Transverse colon (tissue), 4 donors: ENCODE results near the gene TNFRSF1B. TPM values are rescaled to one million over a fixed set of nuclear protein-coding genes. Genes with fewer than 3 reads are reported as not detected.

Experiments used
- DNase-seq: peaks from one replicate; pipeline ENCODE4 v3.0.0-alpha.2; 2019
- H3K27ac ChIP-seq, 4 donors: fragments of 200-600 bp; sonication (generic); 2 replicates each; pipeline ENCODE4 v1.5.1; 2016 to 2018; ENCODE audit warnings: inconsistent platforms in 4 of 4
- H3K27me3 ChIP-seq: fragments of 200-600 bp; sonication (generic); 2 replicates; pipeline ENCODE4 v1.5.1; 2017; ENCODE audit warnings: inconsistent platforms
- H3K36me3 ChIP-seq, 4 donors: fragments of 200-600 bp; sonication (generic); 2 replicates each; pipeline ENCODE4 v1.5.1; 2017 to 2019; ENCODE audit warnings: inconsistent platforms in 4 of 4
- H3K4me1 ChIP-seq, 4 donors: fragments of 200-600 bp; sonication (generic); 2 replicates each; pipeline ENCODE4 v1.5.1; 2017 to 2020; ENCODE audit warnings: inconsistent platforms in 4 of 4
- H3K4me3 ChIP-seq, 4 donors: fragments of 200-600 bp; sonication (generic); 1 replicate in 1 of 4; 2 replicates in 3 of 4; pipeline versions ENCODE4 v1.5.1 to v1.6.1; 2017 to 2019; ENCODE audit warnings: inconsistent platforms in 4 of 4
- H3K9me3 ChIP-seq, 2 donors: fragments of 200-600 bp; sonication (generic); 2 replicates each; pipeline ENCODE4 v1.5.1; 2017 to 2019; ENCODE audit warnings: inconsistent platforms in 2 of 2
- EP300 ChIP-seq: sonication (generic); formaldehyde crosslinking; IDR thresholded peaks from one replicate; pipeline ENCODE4 v1.6.1; 2017; ENCODE audit warnings: antibody characterized with exemption, low read depth
- POLR2A ChIP-seq: fragments of 450-650 bp; IDR thresholded peaks from one replicate; pipeline ENCODE4 v1.6.1; 2016; ENCODE audit warnings: antibody characterized with exemption, mild to moderate bottlenecking, moderate library complexity
- POLR2AphosphoS5 ChIP-seq, 3 donors: sonication (generic); formaldehyde crosslinking; IDR thresholded peaks; one replicate each; pipeline ENCODE4 v1.6.1; 2016; ENCODE audit warnings: antibody characterized with exemption in 3 of 3
- WGBS, 2 donors: methylation state at CpG; one replicate each; pipeline ENCODE4 v1.1.5; 2018; ENCODE audit warnings: low coverage in 1 of 2; 5-methylcytosine and 5-hydroxymethylcytosine counted together
- in situ Hi-C, 4 donors: fragments of 200-750 bp; cut with MboI; loops; one replicate each; pipeline versions ENCODE4 v1.15.0 to v1.15.1; 2017; ENCODE audit warnings: low sequenced_read_pairs in 3 of 4, low pct_ligation_motif_present in 1 of 4, low pct_unique_long_range_greater_than_20kb in 1 of 4
- intact Hi-C: fragments of 100-400 bp; cut with DNase I; formaldehyde crosslinking; loops from one replicate; pipeline ENCODE4 v1.15.1; 2023; ENCODE audit warnings: low total_unique reads
- total RNA-seq, 4 donors: library from RNA; depleted of rRNA; stranded (reverse); fragments of >200 nt; gene quantifications; one replicate each; pipeline ENCODE4 v1.1.0, GENCODE V29; 2016
- TF ChIP-seq, protein P1 (sequence below), 5 experiments: fragments of 200-600 bp in 3 of 5; fragments of 450-650 bp in 2 of 5; sonication (generic) in 3 of 5; IDR thresholded peaks; 1 replicate in 2 of 5; 2 replicates in 3 of 5; pipeline ENCODE4 v1.5.1; 2016 to 2017; ENCODE audit warnings: antibody characterized with exemption in 5 of 5, inconsistent platforms in 3 of 5, mild to moderate bottlenecking in 2 of 5, moderate library complexity in 1 of 5

Gene TNFRSF1B
- total RNA-seq, 4 donors from 2014 or later: 11.1 to 17.3 (median 15.3) TPM

GRCh38 chr1:12181568-12181967, 14.8 kb downstream of the TNFRSF1B start:
- TF ChIP-seq EP300: no peak
- TF ChIP-seq, protein P1, sequence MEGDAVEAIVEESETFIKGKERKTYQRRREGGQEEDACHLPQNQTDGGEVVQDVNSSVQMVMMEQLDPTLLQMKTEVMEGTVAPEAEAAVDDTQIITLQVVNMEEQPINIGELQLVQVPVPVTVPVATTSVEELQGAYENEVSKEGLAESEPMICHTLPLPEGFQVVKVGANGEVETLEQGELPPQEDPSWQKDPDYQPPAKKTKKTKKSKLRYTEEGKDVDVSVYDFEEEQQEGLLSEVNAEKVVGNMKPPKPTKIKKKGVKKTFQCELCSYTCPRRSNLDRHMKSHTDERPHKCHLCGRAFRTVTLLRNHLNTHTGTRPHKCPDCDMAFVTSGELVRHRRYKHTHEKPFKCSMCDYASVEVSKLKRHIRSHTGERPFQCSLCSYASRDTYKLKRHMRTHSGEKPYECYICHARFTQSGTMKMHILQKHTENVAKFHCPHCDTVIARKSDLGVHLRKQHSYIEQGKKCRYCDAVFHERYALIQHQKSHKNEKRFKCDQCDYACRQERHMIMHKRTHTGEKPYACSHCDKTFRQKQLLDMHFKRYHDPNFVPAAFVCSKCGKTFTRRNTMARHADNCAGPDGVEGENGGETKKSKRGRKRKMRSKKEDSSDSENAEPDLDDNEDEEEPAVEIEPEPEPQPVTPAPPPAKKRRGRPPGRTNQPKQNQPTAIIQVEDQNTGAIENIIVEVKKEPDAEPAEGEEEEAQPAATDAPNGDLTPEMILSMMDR (IDR thresholded peaks at IDR 0.05): no peak
- TF ChIP-seq POLR2AphosphoS5 (IDR thresholded peaks at IDR 0.05): no peak
- no peak for TF ChIP-seq POLR2A
- DNase-seq: no peak
- H3K4me1 ChIP-seq: peaks cover 22 to 77% (median 51%) of the 10 kb centered on the region in 4 donors
- intact Hi-C loops (no loop called here), in situ Hi-C loops (no loop called here)
- no peak overlapping the region for H3K4me3 ChIP-seq
- 91% methylated on average over 7 of the region's 7 CpGs; no CpG with 5 or more reads in 1 of the 2 donors for WGBS, 2 donors
- no peaks in the 10 kb centered on the region for H3K27me3 ChIP-seq
- peak overlapping the region; percentile 80 to 87 (median 82) for H3K27ac ChIP-seq
- H3K36me3 ChIP-seq: no peaks in the 10 kb centered on the region
- no peaks in the 10 kb centered on the region for H3K9me3 ChIP-seq

DNA sequence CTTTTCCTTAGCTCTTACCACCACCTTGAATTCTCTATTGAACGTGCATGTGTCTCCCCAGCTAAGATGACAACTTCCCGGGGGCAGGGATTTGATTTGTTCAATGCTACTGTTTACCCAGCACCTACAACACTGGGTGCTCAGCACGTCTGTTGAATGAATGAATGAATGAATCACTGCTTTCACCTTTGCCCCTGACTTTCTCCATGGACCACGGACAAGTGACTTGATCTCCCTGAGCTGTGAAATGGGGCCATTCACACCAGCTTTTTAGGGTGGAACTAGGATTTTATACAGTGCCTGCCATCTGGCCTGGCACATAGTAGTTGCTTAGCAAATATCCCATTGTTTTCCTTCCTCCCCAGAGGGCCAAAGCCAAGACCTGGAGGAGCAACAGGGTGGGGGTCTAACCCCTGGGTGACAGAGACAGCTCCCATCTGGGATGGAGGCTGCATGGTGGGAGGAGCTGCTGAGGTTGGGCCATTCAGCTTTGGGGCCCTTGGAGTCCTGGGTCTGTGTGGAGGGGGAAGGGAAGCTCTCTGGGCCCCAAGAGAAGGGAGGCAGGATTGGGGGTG, 15.7 kb downstream of the TNFRSF1B start:
- H3K4me3 ChIP-seq: no peak overlapping the region
- peak overlapping the region; percentile 80 to 87 (median 82) for H3K27ac ChIP-seq
- 55 to 59% methylated on average over 2 to 4 of the region's 4 CpGs for WGBS, 2 donors
- H3K9me3 ChIP-seq: no peaks in the 10 kb centered on the region
- no peaks in the 10 kb centered on the region for H3K27me3 ChIP-seq
- no peaks in the 10 kb centered on the region for H3K36me3 ChIP-seq
- H3K4me1 ChIP-seq: peaks cover 22 to 73% (median 56%) of the 10 kb centered on the region in 4 donors
- intact Hi-C loops (no loop called here), in situ Hi-C loops (no loop called here)
- no peak for TF ChIP-seq EP300
- no peak for TF ChIP-seq POLR2A
- TF ChIP-seq POLR2AphosphoS5 (IDR thresholded peaks at IDR 0.05): no peak
- TF ChIP-seq, protein P1 (IDR thresholded peaks at IDR 0.05): no peak
- no peak for DNase-seq

DNA sequence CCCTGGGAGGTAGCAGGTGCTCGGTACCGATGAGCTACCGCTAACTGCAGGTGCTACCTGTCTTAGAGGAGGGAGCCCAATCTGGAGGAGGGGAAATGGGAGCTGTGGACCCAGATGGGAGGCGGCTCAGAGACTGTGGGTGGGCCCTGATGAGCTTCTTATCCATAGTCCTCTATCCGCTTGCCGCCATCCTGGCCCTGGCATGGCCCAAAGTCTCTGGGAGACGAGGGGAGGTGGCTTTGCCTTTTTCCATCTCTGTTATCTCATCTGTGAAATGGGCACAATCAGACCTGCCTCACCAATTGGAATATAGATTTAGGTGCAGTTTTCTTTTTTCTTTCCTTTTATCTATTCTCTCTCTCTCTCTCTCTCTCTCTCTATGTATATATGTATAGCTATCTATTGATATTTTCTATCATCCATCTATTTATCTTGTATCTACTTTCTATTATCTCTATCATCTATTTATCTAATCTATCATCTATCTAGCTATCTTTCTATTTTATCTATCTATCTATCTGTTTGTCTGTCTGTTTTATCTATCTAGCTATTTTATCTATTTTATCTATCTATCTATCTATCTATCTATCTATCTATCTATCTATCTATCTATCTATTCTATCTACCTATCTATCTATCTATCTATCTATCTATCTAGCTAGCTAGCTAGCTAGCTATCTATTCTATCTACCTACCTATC, 16.5 kb downstream of the TNFRSF1B start:
- no peak overlapping the region for H3K4me3 ChIP-seq
- intact Hi-C loops (no loop called here), in situ Hi-C loops (no loop called here)
- no peaks in the 10 kb centered on the region for H3K27me3 ChIP-seq
- 82 to 100% methylated on average over 2 to 7 of the region's 7 CpGs for WGBS, 2 donors
- H3K9me3 ChIP-seq: no peaks in the 10 kb centered on the region
- no peak for TF ChIP-seq EP300
- no peak for TF ChIP-seq POLR2AphosphoS5 (IDR thresholded peaks at IDR 0.05)
- TF ChIP-seq POLR2A: no peak
- TF ChIP-seq, protein P1 (IDR thresholded peaks at IDR 0.05): no peak
- H3K4me1 ChIP-seq: peaks cover 19 to 67% (median 52%) of the 10 kb centered on the region in 4 donors
- peak overlapping the region; percentile 80 to 87 (median 82) for H3K27ac ChIP-seq
- no peak for DNase-seq
- no peaks in the 10 kb centered on the region for H3K36me3 ChIP-seq

- H3K4me1 ChIP-seq: peaks cover 13 to 67% (median 49%) of the 10 kb centered on the region in 4 donors
- H3K27ac ChIP-seq: peak overlapping the region; percentile 80 to 87 (median 82)
- WGBS, 2 donors: 25 to 60% methylated on average over 1 to 6 of the region's 10 CpGs
- peak; percentile 73 for DNase-seq
- no peaks in the 10 kb centered on the region for H3K9me3 ChIP-seq
- TF ChIP-seq EP300 (peak; percentile 16), POLR2AphosphoS5 (IDR thresholded peaks at IDR 0.05) (peak; percentile 48 to 76 (median 69)), POLR2A (peak; percentile 27)
- TF ChIP-seq, protein P1 (IDR thresholded peaks at IDR 0.05): peak in 2 of 5 experiments; percentile 9
- in situ Hi-C loops: no loop called here
- H3K36me3 ChIP-seq: no peaks in the 10 kb centered on the region
- intact Hi-C loops: no loop called here
- peak overlapping the region in 2 of 4 donors; percentile 0 to 3 for H3K4me3 ChIP-seq
- H3K27me3 ChIP-seq: no peaks in the 10 kb centered on the region
Observed at GRCh38 chr1:12184008-12184681, 17.4 kb downstream of the TNFRSF1B start.
